GM18511 (cell line): Measurements from ENCODE around the gene KLHDC7A.
"Not testable (repeated sequence)": the region's sequence is repeated elsewhere in the genome, so short reads cannot be mapped to it uniquely, and the experiment has no call there.

Source experiments
- ATAC-seq: cut with Tn5 transposase; IDR thresholded peaks from one replicate; pipeline ENCODE4 v1.9.1; 2021; ENCODE audit warnings: mild to moderate bottlenecking, moderate library complexity; ENCODE audit not compliant: unreplicated experiment

KLHDC7A gene

GRCh38 chr1:18480315-18481189 lies at the start of gene KLHDC7A:
TSS of gene KLHDC7A (plus strand) at chr1:18480930. CDS start at chr1:18480982, 52 bp downstream.
- ATAC-seq, result no peak

- ATAC-seq, result no peak
Observed at GRCh38 chr1:18434041-18434440, 46.7 kb upstream of the KLHDC7A start.

GRCh38 chr1:18440385-18441226 lies 40.1 kb upstream of the KLHDC7A start:
- no peak for ATAC-seq

- no peak for ATAC-seq
Observed at GRCh38 chr1:18443587-18444520, 36.9 kb upstream of the KLHDC7A start.

- no peak for ATAC-seq
Observed at GRCh38 chr1:18444563-18444962, 36.2 kb upstream of the KLHDC7A start.

GRCh38 chr1:18446751-18447150 lies 34.0 kb upstream of the KLHDC7A start:
- ATAC-seq, result no peak

GRCh38 chr1:18447509-18448220 lies 33.1 kb upstream of the KLHDC7A start:
- ATAC-seq, result no peak

GRCh38 chr1:18448889-18449288 lies 31.8 kb upstream of the KLHDC7A start:
- no peak for ATAC-seq

- no peak for ATAC-seq
Observed at GRCh38 chr1:18452550-18452949, 28.2 kb upstream of the KLHDC7A start.

GRCh38 chr1:18458133-18459092 lies 22.3 kb upstream of the KLHDC7A start:
- ATAC-seq, result no peak

GRCh38 chr1:18461656-18462055 lies 19.1 kb upstream of the KLHDC7A start:
- no peak for ATAC-seq

GRCh38 chr1:18462517-18462916 lies 18.2 kb upstream of the KLHDC7A start:
- not testable (repeated sequence) for ATAC-seq

- no peak for ATAC-seq
Observed at GRCh38 chr1:18463063-18463462, 17.7 kb upstream of the KLHDC7A start.

- no peak for ATAC-seq
Observed at GRCh38 chr1:18463984-18464664, 16.6 kb upstream of the KLHDC7A start.

- no peak for ATAC-seq
Observed at GRCh38 chr1:18464665-18465050, 16.1 kb upstream of the KLHDC7A start.

- ATAC-seq, result no peak
Observed at GRCh38 chr1:18466676-18467075, 14.1 kb upstream of the KLHDC7A start.

GRCh38 chr1:18468570-18468969 lies 12.2 kb upstream of the KLHDC7A start:
- ATAC-seq, result no peak

GRCh38 chr1:18469514-18469913 lies 11.2 kb upstream of the KLHDC7A start:
- ATAC-seq, result no peak
